CD8-positive, alpha-beta memory T cell (primary cell): ENCODE measurements around the gene TOMM5. TPM values are rescaled to one million over a fixed set of nuclear protein-coding genes. Genes with fewer than 3 reads are reported as not detected.

Source experiments
- CTCF ChIA-PET: fragments of 350-600 bp; sonication (Branson Sonifier 250); formaldehyde crosslinking; loops from one replicate; lab custom pipeline; 2021; ENCODE audit warnings: antibody characterized with exemption; lab: Charles Lee
- POLR2A ChIA-PET: fragments of 350-600 bp; sonication (Branson Sonifier 250); formaldehyde crosslinking; loops from one replicate; lab custom pipeline; 2021; ENCODE audit warnings: antibody characterized with exemption; lab: Charles Lee
- DNase-seq, 5 donors: peaks; one replicate each; pipeline versions ENCODE4 v3.0.0 to v3.0.0-alpha.2; 2020 to 2022; ENCODE audit warnings: mixed read lengths in 1 of 5
- H3K27ac ChIP-seq: one replicate; pipeline ENCODE4 v1.7.0; 2013; ENCODE audit warnings: low read depth, mild to moderate bottlenecking, low read length, moderate library complexity
- H3K27me3 ChIP-seq: 2 replicates; pipeline ENCODE4 v1.7.0; 2013; ENCODE audit warnings: low read length, mild to moderate bottlenecking; ENCODE audit not compliant: insufficient read depth, poor library complexity, severe bottlenecking
- H3K36me3 ChIP-seq: 2 replicates; pipeline ENCODE4 v1.7.0; 2013; ENCODE audit warnings: mild to moderate bottlenecking, low read length, moderate library complexity; ENCODE audit not compliant: insufficient read depth
- H3K4me1 ChIP-seq: 2 replicates; pipeline ENCODE4 v1.7.0; 2013; ENCODE audit warnings: mild to moderate bottlenecking, low read length, moderate library complexity; ENCODE audit not compliant: insufficient read depth
- H3K4me3 ChIP-seq: 2 replicates; pipeline ENCODE4 v1.7.0; 2013; ENCODE audit warnings: mild to moderate bottlenecking, low read length
- H3K9me3 ChIP-seq: 2 replicates; pipeline ENCODE4 v1.7.0; 2013; ENCODE audit warnings: mild to moderate bottlenecking, low read length
- H3K27ac Mint-ChIP-seq, 8 donors: one replicate each; pipeline ENCODE4 v1.8.0; 2020 to 2021; ENCODE audit warnings: mixed read lengths in 8 of 8, mild to moderate bottlenecking in 6 of 8, inconsistent platforms in 3 of 8, moderate library complexity in 3 of 8
- H3K27me3 Mint-ChIP-seq, 2 donors: one replicate each; pipeline ENCODE4 v1.8.0; 2020 to 2021; ENCODE audit warnings: mixed read lengths in 2 of 2, mild to moderate bottlenecking in 1 of 2, moderate library complexity in 1 of 2
- H3K36me3 Mint-ChIP-seq, 3 donors: one replicate each; pipeline ENCODE4 v1.8.0; 2020 to 2021; ENCODE audit warnings: mixed read lengths in 3 of 3, inconsistent platforms in 1 of 3, mild to moderate bottlenecking in 1 of 3
- H3K4me1 Mint-ChIP-seq, 3 donors: one replicate each; pipeline ENCODE4 v1.8.0; 2020 to 2021; ENCODE audit warnings: mixed read lengths in 3 of 3, inconsistent platforms in 1 of 3, mild to moderate bottlenecking in 1 of 3
- H3K4me3 Mint-ChIP-seq, 7 donors: one replicate each; pipeline ENCODE4 v1.8.0; 2020 to 2021; ENCODE audit warnings: mixed read lengths in 7 of 7, mild to moderate bottlenecking in 6 of 7, moderate library complexity in 4 of 7, inconsistent platforms in 2 of 7
- H3K9me3 Mint-ChIP-seq, 5 donors: one replicate each; pipeline ENCODE4 v1.8.0; 2020 to 2022; ENCODE audit warnings: mixed read lengths in 5 of 5, mild to moderate bottlenecking in 3 of 5, moderate library complexity in 2 of 5, inconsistent platforms in 1 of 5
- polyA plus RNA-seq: library from polyadenylated mRNA; unstranded; fragments of 300-500 nt; fragmentation: Illumina TruSeq; gene quantifications from one replicate; pipeline ENCODE4 v1.2.3, GENCODE V29; 2021
- total RNA-seq, 2 experiments: library from RNA; stranded (reverse); gene quantifications; one replicate each; pipeline ENCODE4 v1.2.3, GENCODE V29; 2021

Gene TOMM5
- total and polyA plus RNA-seq, 3 experiments from 2014 or later = 200 to 227 (median 222) TPM

- H3K27me3 Mint-ChIP-seq = peaks cover 0 to 11% of the 10 kb centered on the region in 2 donors
- ChIA-PET CTCF (no interaction called here), POLR2A (no interaction called here)
- H3K27ac Mint-ChIP-seq = no peak overlapping the region
- DNase-seq = no peak
- H3K4me1 Mint-ChIP-seq = no peaks in the 10 kb centered on the region
- no peaks in the 10 kb centered on the region for H3K36me3 Mint-ChIP-seq
- no peaks in the 10 kb centered on the region for H3K9me3 Mint-ChIP-seq
- no peaks in the 10 kb centered on the region for H3K27me3 ChIP-seq
- H3K27ac ChIP-seq = no peak overlapping the region
- no peak overlapping the region for H3K4me3 Mint-ChIP-seq
- no peaks in the 10 kb centered on the region for H3K36me3 ChIP-seq
- no peaks in the 10 kb centered on the region for H3K9me3 ChIP-seq
- no peak overlapping the region for H3K4me3 ChIP-seq
- H3K4me1 ChIP-seq = no peaks in the 10 kb centered on the region
These were observed 40.1 kb upstream of the TOMM5 start for GRCh38 chr9:37632479-37632878.

- no peaks in the 10 kb centered on the region for H3K36me3 ChIP-seq
- H3K27me3 ChIP-seq = no peaks in the 10 kb centered on the region
- H3K9me3 ChIP-seq = no peaks in the 10 kb centered on the region
- no peak overlapping the region for H3K27ac ChIP-seq
- CTCF ChIA-PET = no interaction called here
- H3K4me1 Mint-ChIP-seq = no peaks in the 10 kb centered on the region
- H3K4me1 ChIP-seq = no peaks in the 10 kb centered on the region
- POLR2A ChIA-PET = no interaction called here
- no peak overlapping the region for H3K27ac Mint-ChIP-seq
- no peak for DNase-seq
- no peaks in the 10 kb centered on the region for H3K27me3 Mint-ChIP-seq
- no peaks in the 10 kb centered on the region for H3K36me3 Mint-ChIP-seq
- no peaks in the 10 kb centered on the region for H3K9me3 Mint-ChIP-seq
- H3K4me3 ChIP-seq = no peak overlapping the region
- no peak overlapping the region for H3K4me3 Mint-ChIP-seq
These were observed 34.4 kb upstream of the TOMM5 start for GRCh38 chr9:37626708-37627292.

GRCh38 chr9:37625758-37626147 lies 33.4 kb upstream of the TOMM5 start:
- Histone ChIP-seq H3K27me3 (no peaks in the 10 kb centered on the region), H3K27ac (no peak overlapping the region), H3K4me3 (no peak overlapping the region), H3K9me3 (no peaks in the 10 kb centered on the region), H3K4me1 (no peaks in the 10 kb centered on the region), H3K36me3 (no peaks in the 10 kb centered on the region)
- Mint-ChIP-seq H3K27me3 (peaks cover 0 to 3% of the 10 kb centered on the region in 2 donors), H3K36me3 (no peaks in the 10 kb centered on the region), H3K27ac (no peak overlapping the region), H3K4me1 (no peaks in the 10 kb centered on the region), H3K4me3 (no peak overlapping the region), H3K9me3 (no peaks in the 10 kb centered on the region)
- CTCF ChIA-PET = no interaction called here
- POLR2A ChIA-PET = no interaction called here
- no peak for DNase-seq

GRCh38 chr9:37625036-37625757 lies 32.8 kb upstream of the TOMM5 start:
- Histone ChIP-seq H3K9me3 (no peaks in the 10 kb centered on the region), H3K36me3 (no peaks in the 10 kb centered on the region), H3K4me3 (no peak overlapping the region), H3K4me1 (no peaks in the 10 kb centered on the region), H3K27me3 (no peaks in the 10 kb centered on the region), H3K27ac (no peak overlapping the region)
- DNase-seq = no peak
- no peaks in the 10 kb centered on the region for H3K9me3 Mint-ChIP-seq
- peaks cover 0 to 3% of the 10 kb centered on the region in 2 donors for H3K27me3 Mint-ChIP-seq
- no peaks in the 10 kb centered on the region for H3K36me3 Mint-ChIP-seq
- no peaks in the 10 kb centered on the region for H3K4me1 Mint-ChIP-seq
- H3K27ac Mint-ChIP-seq = no peak overlapping the region
- ChIA-PET POLR2A (no interaction called here), CTCF (no interaction called here)
- no peak overlapping the region for H3K4me3 Mint-ChIP-seq

GRCh38 chr9:37624073-37624472 lies 31.7 kb upstream of the TOMM5 start:
- H3K9me3 ChIP-seq = no peaks in the 10 kb centered on the region
- no peaks in the 10 kb centered on the region for H3K36me3 ChIP-seq
- H3K4me3 ChIP-seq = no peak overlapping the region
- no peaks in the 10 kb centered on the region for H3K4me1 ChIP-seq
- no peaks in the 10 kb centered on the region for H3K27me3 ChIP-seq
- no peak overlapping the region for H3K4me3 Mint-ChIP-seq
- H3K4me1 Mint-ChIP-seq = no peaks in the 10 kb centered on the region
- ChIA-PET CTCF (no interaction called here), POLR2A (no interaction called here)
- no peak overlapping the region for H3K27ac ChIP-seq
- no peaks in the 10 kb centered on the region for H3K36me3 Mint-ChIP-seq
- no peaks in the 10 kb centered on the region for H3K9me3 Mint-ChIP-seq
- H3K27me3 Mint-ChIP-seq = peaks cover 0 to 3% of the 10 kb centered on the region in 2 donors
- no peak for DNase-seq
- no peak overlapping the region for H3K27ac Mint-ChIP-seq

- Mint-ChIP-seq H3K4me3 (no peak overlapping the region), H3K27me3 (peaks cover 3 to 5% of the 10 kb centered on the region in 2 donors), H3K36me3 (no peaks in the 10 kb centered on the region), H3K4me1 (no peaks in the 10 kb centered on the region), H3K9me3 (no peaks in the 10 kb centered on the region), H3K27ac (peak overlapping the region in 1 of 8 donors; percentile 44)
- ChIA-PET POLR2A (no interaction called here), CTCF (no interaction called here)
- H3K27me3 ChIP-seq = no peaks in the 10 kb centered on the region
- no peak for DNase-seq
- H3K4me3 ChIP-seq = no peak overlapping the region
- no peaks in the 10 kb centered on the region for H3K4me1 ChIP-seq
- no peaks in the 10 kb centered on the region for H3K9me3 ChIP-seq
- H3K27ac ChIP-seq = no peak overlapping the region
- H3K36me3 ChIP-seq = no peaks in the 10 kb centered on the region
These were observed 30.9 kb upstream of the TOMM5 start for GRCh38 chr9:37623267-37623666.

- Mint-ChIP-seq H3K36me3 (no peaks in the 10 kb centered on the region), H3K27ac (no peak overlapping the region), H3K4me3 (no peak overlapping the region), H3K4me1 (no peaks in the 10 kb centered on the region), H3K9me3 (no peaks in the 10 kb centered on the region), H3K27me3 (peaks cover 3 to 12% of the 10 kb centered on the region in 2 donors)
- H3K9me3 ChIP-seq = no peaks in the 10 kb centered on the region
- H3K36me3 ChIP-seq = no peaks in the 10 kb centered on the region
- POLR2A ChIA-PET = no interaction called here
- no peak overlapping the region for H3K27ac ChIP-seq
- H3K4me1 ChIP-seq = no peaks in the 10 kb centered on the region
- CTCF ChIA-PET = no interaction called here
- no peaks in the 10 kb centered on the region for H3K27me3 ChIP-seq
- DNase-seq = no peak
- H3K4me3 ChIP-seq = no peak overlapping the region
These were observed 30.1 kb upstream of the TOMM5 start for GRCh38 chr9:37622462-37622861.

GRCh38 chr9:37621273-37622121 lies 29.1 kb upstream of the TOMM5 start:
- Histone ChIP-seq H3K27me3 (no peaks in the 10 kb centered on the region), H3K36me3 (no peaks in the 10 kb centered on the region), H3K27ac (no peak overlapping the region), H3K4me3 (no peak overlapping the region), H3K4me1 (no peaks in the 10 kb centered on the region), H3K9me3 (no peaks in the 10 kb centered on the region)
- H3K4me1 Mint-ChIP-seq = no peaks in the 10 kb centered on the region
- no peak overlapping the region for H3K27ac Mint-ChIP-seq
- ChIA-PET CTCF (interaction anchor here (0.6 kb wide), 1 partner anchor 29 kb away, joined by 3 read pairs; the partner anchor contains the start of gene FRMPD1), POLR2A (no interaction called here)
- H3K27me3 Mint-ChIP-seq = peaks cover 6 to 13% of the 10 kb centered on the region in 2 donors
- no peaks in the 10 kb centered on the region for H3K9me3 Mint-ChIP-seq
- H3K4me3 Mint-ChIP-seq = no peak overlapping the region
- DNase-seq = no peak
- no peaks in the 10 kb centered on the region for H3K36me3 Mint-ChIP-seq
